Activated CD8-positive, alpha-beta memory T cell treated with anti-CD3 and anti-CD28 coated beads, Interleukin-2, amount 50 U/mL, for 24 hours (primary cell): ENCODE measurements around the gene MMP10.
"Not testable (repeated sequence)": the region's sequence is repeated elsewhere in the genome, so short reads cannot be mapped to it uniquely, and the experiment has no call there.

Experiments
- DNase-seq: peaks from one replicate; pipeline ENCODE4 v3.0.0-alpha.2; 2020; ENCODE audit errors: extremely low read depth

MMP10 gene

DNA sequence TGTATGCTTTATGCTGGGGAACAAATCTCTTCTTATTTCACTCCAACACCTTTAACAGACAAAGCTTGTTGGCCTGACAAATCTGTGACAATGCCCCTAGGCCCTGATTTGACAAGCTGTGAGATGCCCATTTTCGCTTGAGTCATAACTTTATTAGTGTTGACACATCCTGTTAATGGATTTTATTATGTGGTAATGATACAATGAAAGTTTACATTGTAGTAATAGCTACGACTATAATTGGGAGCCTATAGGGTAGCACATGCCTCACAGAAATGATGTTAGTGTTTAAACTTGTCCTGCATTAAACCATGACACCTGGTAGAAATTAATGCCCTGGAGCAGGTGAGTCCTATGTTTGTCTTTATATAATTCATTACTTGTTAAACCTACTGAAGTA, 3.3 kb upstream of the MMP10 start:
- DNase-seq = no peak

- no peak for DNase-seq
Observed at GRCh38 chr11:102783016-102783415, 2.6 kb upstream of the MMP10 start.

GRCh38 chr11:102781676-102782075, 1.2 kb upstream of the MMP10 start:
- DNase-seq = no peak

DNA sequence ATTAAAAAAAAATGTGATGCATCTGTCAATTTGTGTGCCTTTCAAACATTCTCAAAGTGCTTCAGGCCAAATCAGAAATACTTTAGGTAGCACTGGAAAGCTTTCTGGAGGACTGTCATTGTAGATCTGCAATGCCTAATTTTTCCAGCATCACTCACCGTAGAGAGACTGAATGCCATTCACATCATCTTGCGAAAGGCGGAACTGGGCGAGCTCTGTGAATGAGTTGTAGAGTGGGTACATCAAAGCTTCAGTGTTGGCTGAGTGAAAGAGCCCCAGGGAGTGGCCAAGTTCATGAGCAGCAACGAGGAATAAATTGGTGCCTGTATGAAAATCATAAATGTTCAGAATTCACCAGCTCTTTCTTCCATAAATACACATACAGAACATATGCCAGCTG, 4.0 kb downstream of the MMP10 start:
- DNase-seq = no peak

DNA sequence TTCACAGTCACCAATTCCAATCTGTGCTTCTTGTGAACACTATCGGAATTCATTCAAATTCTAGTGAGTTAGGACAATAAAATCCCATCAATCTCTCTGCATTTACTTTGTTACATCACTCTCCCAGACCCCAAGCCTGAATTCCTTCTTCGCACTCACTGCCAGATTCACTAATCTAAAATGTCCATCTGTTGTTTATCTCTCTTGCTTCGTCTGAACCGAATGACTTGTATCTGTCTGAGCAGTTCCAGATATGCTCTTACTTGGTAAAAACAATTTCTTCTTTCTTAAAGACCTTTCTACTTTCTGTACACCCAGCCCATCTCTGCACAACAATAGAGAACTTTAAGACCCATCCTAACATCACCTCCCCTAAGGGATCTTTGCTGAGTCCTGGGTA, 7.0 kb downstream of the MMP10 start:
- no peak for DNase-seq

- DNase-seq = no peak
Observed at GRCh38 chr11:102771351-102771750, 9.1 kb downstream of the MMP10 start.

DNA sequence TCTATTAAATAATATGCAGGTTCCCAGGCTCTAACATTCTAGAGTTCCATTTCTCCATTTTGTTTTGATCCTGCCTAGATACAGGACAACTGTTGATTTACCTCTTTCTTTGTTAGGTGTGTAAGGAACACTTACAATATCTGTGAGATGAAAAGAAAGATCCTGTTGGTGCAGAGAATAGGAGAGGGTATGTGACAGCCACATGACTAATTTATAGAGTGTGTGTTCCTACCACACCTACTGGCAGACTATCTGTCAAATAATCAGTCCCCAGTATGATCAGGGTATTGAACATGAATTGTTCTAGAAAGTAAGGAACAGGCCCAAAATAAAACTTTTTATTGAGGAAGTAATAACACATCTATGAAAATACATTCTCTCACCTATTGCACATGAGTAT, 10.2 kb downstream of the MMP10 start:
- DNase-seq = no peak

- DNase-seq = no peak
Observed at GRCh38 chr11:102767800-102768199, 12.6 kb downstream of the MMP10 start.

GRCh38 chr11:102763440-102763839, 17.0 kb downstream of the MMP10 start:
- DNase-seq = no peak

DNA sequence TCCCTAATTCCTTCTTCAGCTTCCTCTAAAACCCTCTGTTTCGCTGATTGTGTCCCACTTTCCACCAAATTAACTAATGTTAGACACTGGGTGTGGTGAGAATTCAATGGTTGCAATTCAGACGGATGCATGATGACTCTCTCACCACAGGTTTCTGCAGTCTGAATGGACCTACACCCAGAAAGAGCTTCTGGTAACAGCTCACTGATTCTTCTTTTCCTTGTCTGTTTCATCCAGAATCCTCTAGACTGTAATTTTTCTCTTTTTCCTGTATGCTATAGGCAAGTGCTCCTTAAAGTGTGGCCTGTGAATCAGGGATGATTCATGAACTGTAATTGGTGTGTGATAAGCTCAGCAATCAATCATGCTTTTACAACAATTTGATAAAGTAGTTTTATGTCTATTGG, 18.1 kb downstream of the MMP10 start:
- DNase-seq = no peak

DNA sequence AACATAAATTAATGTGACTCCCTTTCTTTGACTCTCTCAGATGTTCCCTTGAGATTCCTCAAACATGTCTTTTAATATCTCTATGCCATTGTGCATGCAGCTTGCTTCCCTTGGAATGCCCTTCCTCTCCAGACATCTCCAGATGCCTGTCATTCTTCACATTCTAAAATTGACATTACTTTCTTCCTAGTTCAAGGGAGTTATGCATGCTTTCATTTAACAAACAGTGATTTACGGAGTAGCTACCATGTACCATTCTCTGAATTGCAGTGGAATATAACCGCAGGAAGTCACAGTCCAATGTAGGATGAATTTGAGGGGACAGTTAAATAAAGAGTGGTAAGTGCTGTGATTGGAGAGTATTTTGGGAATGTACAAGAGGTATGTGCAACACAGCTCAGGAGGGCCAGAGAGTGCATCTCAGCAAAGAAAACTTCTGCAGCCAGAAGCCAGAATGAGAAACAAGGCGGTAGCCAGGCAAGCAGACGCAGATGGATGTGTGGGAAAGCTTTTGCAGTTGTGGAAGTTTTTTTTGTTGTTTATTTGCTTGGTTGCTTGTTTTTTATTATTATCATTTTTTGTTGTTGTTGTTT, 18.7 kb downstream of the MMP10 start:
- no peak for DNase-seq

DNA sequence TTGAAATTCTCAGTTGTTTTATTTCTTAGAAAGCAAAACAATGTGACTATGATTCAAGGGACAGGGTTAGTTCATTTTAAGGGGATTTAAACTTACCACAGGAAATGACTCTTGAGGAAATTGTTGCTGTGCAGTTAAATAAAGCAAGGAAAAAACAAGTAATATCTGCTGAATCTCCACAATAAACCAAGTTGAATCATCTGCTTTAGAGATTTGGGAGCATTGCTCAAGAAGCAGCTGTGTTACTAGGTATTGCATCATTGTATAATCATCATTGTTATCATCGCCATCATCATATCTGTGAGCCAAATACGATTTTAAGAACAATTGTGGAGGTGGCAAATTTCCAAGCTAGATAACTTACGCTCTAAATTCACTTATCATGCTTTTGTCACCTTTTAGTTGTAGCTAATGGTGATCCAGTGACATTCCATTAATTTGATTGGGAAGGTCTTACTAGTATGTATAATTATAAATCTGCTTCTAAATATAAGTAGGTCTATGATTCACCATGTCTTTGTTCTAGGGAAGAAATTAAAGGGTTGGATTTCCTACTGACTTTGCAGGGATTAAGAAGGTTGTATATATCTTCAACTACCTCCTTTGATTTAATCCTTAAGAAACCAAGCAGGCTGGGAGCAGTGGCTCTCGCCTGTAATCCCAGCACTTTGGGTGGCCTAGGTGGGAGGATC, 19.9 kb downstream of the MMP10 start:
- DNase-seq = no peak

DNA sequence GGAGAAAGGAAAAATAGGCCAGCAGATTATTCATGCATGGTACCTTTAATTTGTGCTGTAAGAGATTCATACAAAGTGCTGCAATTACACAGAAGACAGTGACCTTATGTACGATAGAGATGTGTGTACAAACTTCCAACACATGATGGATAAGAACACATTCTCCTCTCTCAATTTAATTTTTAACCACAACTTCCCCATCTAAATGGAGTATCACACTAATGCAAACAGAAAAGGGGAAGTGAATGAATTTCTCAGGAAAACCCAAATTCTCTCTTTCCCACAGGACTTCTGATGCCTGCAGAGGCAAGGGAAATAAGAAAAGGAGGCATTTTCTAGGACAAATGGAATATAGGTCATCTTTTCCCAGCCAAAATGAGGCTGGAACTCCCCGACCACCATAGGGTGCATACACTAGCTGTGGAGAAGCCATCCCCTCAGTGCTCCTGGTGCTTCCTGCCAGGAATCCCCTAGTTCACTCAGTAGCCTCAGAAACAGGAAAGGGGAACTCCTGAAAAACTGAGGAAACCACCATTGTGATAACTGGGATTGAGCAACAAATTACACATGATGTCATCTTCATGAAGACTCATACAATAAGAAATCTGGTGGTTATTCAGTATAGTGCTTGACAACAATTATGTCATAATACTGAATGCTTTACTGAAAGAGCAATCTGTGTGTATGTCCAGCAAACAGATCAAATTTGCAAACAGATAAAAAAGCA, 22.4 kb downstream of the MMP10 start:
- DNase-seq = no peak

- DNase-seq = no peak
Observed at GRCh38 chr11:102753267-102753666, 27.2 kb downstream of the MMP10 start.

- no peak for DNase-seq
Observed at GRCh38 chr11:102751673-102752072, 28.8 kb downstream of the MMP10 start.

DNA sequence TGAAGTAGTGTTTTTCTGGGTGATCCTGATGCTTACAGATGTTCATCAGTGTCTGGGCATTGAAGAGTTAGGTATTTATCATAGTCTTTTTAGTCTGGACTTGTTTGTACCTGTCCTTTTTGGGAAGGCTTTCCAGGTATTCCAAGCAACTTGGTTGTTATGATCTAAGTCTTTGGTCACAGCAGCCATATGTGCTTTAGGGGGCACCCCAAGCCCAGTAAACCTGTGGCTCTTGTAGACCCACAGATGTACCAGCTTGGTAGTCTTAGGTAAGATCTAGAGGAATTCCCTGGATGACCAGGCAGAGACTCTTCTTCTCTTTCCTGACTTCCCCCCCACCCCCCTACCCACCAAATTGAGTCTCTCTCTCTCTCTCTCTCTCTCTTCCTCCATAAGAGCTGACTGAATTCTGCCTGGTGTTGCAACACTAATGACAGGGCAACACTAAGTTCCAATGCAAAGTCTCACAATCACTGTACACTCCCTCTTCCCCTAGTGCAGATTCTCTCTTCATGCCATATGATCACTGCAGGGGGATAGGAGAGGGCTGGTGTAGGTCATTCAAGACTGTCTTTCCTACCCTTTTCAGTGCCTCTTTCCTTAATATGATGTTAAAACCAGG, 31.2 kb downstream of the MMP10 start:
- DNase-seq = no peak

DNA sequence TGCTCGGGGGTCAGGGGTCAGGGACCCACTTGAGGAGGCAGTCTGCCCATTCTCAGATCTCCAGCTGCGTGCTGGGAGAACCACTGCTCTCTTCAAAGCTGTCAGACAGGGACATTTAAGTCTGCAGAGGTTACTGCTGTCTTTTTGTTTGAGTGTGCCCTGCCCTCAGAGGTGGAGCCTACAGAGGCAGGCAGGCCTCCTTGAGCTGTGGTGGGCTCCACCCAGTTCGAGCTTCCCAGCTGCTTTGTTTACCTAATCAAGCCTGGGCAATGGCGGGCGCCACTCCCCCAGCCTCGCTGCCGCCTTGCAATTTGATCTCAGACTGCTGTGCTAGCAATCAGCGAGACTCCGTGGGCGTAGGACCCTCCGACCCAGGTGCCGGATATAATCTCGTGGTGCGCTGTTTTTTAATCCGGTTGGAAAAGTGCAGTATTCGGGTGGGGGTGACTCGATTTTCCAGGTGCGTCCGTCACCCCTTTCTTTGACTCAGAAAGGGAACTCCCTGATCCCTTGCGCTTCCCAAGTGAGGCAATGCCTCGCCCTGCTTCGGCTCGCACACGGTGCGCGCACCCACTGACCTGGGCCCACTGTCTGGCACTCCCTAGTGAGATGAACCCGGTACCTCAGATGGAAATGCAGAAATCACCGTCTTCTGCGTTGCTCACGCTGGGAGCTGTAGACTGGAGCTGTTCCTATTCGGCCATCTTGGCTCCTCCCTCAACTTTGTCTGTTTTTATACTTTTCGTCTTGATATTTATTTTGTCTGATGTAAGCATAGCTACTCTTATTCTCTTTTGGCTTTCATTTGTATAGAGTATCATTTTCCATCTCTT, 33.5 kb downstream of the MMP10 start:
- DNase-seq = not testable (repeated sequence)

DNA sequence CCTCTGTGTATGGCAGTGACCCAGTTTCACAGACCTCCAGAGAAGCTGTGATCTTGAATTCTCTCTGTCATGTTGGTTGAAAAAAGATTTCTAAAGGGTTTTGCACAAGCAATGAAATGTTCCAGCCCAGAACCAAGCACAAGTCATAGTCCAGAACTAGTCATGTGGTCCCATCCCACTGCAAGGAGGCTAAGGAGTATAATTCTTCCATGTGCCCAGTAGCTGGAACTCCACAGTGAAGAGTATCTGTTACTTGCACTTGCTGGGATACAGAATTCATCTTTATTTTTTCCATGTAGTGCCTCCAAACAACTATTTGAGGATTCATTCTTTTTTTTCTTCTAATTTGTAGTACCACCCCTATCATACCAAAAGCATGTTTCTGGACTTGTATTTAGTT, 45.8 kb downstream of the MMP10 start:
- no peak for DNase-seq

DNA sequence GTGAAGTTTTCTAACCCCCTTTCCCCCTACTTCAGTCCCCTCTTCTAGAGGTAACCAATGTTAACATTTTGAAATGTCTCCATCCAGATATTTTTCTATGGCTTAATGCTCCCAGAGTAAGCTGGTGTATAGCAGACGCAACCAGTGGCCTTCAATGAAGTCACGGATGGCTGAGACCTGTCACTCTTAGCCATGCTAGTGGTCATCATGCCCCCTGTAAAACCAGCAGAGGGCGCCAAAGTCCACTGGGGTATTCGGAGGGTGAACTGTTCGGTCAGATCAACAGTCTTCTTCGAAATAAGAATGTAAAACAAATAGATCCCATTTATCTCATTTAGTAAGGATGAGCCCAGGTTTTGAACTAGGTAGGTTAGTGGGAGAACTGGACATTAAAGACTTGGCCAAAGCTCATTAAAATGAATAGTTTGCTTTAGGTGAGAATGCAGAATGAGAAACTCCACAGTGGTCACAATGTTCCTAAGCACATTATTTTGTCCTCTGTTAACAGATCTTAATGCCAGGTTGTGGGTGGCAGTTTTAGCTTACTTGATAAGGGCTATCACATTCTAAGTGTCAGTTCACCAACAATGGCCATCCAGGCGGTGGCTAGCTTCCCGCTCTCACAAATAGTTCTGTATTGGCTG, 47.1 kb downstream of the MMP10 start:
- DNase-seq = no peak

- DNase-seq = not testable (repeated sequence)
Observed at GRCh38 chr11:102730944-102731343, 49.5 kb downstream of the MMP10 start.
